Left lobe of liver (tissue), 2 donors: Measurements from ENCODE around the gene LMBRD1. TPM values are rescaled to one million over a fixed set of nuclear protein-coding genes. Genes with fewer than 3 reads are reported as not detected.
"Not testable (repeated sequence)": the region's sequence is repeated elsewhere in the genome, so short reads cannot be mapped to it uniquely, and the experiment has no call there.

Source experiments
- ATAC-seq: fragments of 200-7000 bp; cut with Tn5 transposase; one replicate; pipeline ENCODE4 v1.9.1; 2020; ENCODE audit warnings: mild to moderate bottlenecking, moderate library complexity
- DNase-seq: peaks from one replicate; pipeline ENCODE4 v3.0.0-alpha.2; 2020; ENCODE audit warnings: low spot score
- total RNA-seq: library from RNA; stranded (reverse); gene quantifications from one replicate; pipeline ENCODE4 v1.2.1, GENCODE V29; 2021
- donor health status: DM: no; HTN: no; CAD: no; lungs with moderate emphysema.
- donor health status: DM: no; HTN: yes; CAD: no.

The LMBRD1 gene
- total RNA-seq, 1 donor from 2014 or later, result 34.0 TPM

DNA sequence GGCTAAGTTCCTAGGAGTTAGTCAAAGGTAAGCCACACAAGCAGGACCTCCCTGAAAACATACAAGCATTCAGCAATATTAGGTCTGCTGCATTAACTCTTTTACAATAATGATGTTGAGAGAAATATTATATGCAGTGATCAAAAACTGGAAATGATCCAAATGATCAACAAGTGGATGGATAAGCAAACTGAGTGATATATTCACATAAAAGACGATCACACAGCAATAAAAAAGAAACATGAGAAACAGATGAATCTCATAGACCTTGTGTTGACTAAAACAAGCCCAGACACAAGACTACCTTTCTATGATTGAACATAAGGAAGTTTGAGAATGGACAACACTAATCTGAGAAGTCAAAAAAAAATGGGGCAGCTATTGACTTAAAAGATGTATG lies 39.9 kb downstream of the LMBRD1 start:
- no peak for ATAC-seq

DNA sequence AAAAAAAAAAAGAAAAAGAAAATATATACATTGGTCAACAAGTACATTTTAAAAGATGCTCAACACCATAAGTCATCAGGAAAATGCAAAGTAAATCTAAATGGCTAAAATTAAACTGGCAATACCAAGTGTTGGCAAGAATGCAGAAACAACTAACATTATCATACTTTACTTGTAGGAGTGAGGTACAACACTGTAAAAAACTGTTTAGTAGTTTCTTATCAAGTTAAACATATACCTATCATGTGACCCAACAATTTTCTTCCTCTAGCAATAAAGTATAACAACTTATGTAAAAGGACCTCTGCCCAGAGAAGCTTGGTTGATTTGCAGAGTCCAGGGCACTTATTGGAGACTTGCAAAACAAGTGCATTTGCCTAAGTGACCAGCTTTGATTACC lies 40.4 kb downstream of the LMBRD1 start:
- no peak for DNase-seq
- ATAC-seq, result no peak

More for the DNA sequence above, 39.9 kb downstream of the LMBRD1 start:
- DNase-seq, result no peak

DNA sequence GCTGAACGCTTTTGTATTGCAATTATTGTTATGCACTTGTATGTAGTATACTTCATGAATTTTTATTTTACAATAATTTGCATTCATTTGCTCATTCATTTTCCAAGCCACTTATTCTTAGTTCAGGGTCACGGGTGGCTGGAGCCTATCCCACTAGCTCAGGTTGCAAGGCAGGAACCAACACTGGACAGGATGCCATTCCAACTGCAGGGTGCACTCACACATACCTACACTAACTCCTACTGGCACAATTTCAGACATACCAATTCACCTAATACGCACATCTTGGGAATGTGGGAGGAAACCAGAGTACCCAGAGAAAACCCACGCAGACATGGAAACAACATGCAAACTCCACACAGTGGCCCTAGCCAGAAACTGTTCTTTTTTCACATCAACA lies 61.8 kb downstream of the LMBRD1 start:
- no peak for DNase-seq
- no peak for ATAC-seq

GRCh38 chr6:69732640-69733039 lies 64.2 kb downstream of the LMBRD1 start:
- no peak for DNase-seq
- ATAC-seq, result peak; percentile 49

DNA sequence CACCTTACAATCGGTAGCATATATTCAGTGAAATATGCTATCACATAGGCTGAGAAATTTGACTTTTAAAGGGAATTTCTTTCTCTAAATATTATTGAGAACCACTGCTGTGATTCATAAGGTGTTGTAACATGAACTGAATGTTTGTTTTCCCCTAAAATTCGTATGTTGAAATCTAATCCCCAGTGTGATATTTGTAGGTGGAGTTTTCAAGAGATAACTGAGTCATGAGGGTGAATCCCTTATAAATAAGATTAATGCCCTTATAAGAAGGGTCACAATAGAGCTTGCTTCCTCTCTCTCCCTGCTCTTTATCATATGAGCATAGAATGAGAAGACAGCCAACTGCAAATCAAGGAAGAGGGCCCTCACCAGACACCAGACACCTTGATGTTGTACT lies 64.8 kb downstream of the LMBRD1 start:
- ATAC-seq (peak; percentile 49), DNase-seq (no peak)

DNA sequence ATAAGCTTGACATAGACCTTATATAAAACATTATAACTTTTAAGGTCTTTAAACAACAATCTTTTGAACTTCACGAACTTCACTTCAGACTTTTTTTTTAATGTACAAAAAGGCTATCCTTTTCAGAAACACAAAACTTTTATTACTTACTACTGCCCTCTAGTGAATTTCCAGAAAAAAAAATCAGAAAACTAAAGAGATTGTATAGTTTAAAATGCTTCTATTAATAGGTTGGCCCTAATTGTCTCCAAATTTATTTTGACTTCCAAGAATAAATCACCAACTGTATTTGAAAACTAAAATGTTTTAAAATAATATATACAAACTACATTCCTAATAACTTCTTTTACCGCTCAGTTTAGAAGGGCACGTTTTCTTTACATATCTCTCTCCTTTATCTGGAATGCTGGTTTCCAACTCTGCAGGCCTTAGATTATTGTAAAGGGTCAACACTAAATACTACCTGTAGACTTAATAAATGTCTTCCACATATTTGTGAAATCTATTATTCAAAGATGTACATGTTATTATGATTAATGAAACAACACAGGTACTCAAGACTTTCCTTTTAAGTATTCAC lies 66.8 kb downstream of the LMBRD1 start:
- ATAC-seq, result no peak
- DNase-seq, result no peak

DNA sequence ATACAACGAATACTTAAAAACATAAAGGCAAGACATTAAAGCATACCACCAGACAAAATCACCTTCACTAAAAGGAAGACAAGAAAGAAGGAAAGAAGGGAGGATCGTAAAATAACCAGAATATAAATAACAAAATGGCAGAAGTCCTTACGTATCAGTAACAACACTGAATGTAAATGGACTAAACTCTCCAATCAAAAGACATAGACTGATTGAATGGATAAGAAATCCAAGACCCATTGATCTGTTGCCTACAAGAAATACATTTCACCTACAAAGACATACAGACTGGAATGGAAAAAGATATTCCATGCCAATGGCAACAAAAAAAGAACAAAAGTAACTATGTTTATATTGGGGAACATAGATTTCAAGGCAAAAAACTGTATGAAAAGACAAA lies 74.1 kb downstream of the LMBRD1 start:
- DNase-seq (no peak), ATAC-seq (no peak)

DNA sequence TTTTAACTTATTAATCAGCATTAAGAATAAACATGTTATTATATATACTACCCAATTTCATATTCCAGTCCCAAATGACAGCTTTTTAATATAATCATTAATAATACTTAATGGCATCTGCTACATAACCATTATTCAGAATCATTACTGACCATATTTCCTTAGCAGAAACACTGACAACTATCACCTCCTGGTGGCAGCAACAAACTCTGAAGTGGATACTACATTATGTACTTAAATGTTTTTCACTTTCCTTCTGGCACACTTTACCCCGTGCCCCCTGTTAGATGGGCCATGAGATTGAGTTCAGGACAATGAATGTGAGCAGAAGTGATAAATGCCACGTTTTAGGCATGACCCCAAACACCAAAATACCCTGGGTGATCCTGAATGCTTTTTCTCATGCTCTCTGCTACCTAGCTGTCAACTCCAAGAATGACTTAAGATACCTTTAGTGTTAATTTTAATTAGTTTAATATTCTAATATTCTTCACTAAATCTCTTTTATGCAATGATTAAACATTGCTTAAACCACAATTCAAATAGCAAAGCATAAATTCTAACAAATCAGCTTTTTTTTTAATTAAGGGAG lies 77.1 kb downstream of the LMBRD1 start:
- no peak for DNase-seq
- peak; percentile 65 for ATAC-seq

GRCh38 chr6:69706724-69707123 lies 90.1 kb downstream of the LMBRD1 start:
- ATAC-seq, result no peak
- no peak for DNase-seq

- DNase-seq, result no peak
- no peak for ATAC-seq
Observed at GRCh38 chr6:69705954-69706353, 90.9 kb downstream of the LMBRD1 start.

- ATAC-seq (no peak), DNase-seq (no peak)
Observed at GRCh38 chr6:69704916-69705315, 91.9 kb downstream of the LMBRD1 start.

GRCh38 chr6:69699655-69700054 lies 97.2 kb downstream of the LMBRD1 start:
- DNase-seq (no peak), ATAC-seq (no peak)

DNA sequence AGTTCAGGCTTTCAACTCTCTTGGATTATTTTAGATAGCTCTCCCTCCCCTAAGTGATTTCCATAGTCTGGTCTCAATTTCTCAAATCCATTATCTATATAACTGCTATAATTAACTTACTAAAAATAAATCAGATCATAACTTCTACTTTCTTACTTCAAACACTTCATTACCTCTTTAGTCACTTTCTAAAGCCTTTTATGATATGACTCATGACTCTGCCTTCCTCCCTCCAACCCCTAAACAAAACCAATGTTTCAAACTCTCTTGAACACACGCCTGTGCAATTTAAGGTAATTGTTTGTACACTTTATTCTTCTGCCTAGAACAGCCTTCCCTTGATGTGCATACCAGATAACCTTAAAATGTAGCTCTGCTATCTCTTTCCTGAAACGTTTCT lies 100.5 kb downstream of the LMBRD1 start:
- no peak for DNase-seq

DNA sequence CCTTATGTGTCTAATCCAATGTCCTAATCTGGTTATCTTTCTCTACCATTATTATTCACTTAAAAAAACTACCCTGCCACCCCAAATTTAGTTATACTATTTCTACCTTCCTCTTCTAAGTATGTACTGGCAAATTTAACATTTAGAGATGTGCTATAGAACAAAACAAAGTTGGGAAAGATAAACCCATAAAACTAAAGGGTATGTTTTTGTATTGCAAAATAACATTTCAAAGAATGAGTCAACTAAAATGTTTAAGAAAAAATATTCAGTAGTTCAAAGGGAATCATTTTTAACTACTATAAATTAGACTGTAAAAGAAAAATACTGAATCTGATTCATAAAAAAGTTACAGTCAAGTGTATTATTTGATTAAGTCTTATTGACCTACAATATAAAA lies 103.0 kb downstream of the LMBRD1 start:
- DNase-seq (no peak), ATAC-seq (no peak)

More for the DNA sequence above, 100.5 kb downstream of the LMBRD1 start:
- ATAC-seq, result no peak

DNA sequence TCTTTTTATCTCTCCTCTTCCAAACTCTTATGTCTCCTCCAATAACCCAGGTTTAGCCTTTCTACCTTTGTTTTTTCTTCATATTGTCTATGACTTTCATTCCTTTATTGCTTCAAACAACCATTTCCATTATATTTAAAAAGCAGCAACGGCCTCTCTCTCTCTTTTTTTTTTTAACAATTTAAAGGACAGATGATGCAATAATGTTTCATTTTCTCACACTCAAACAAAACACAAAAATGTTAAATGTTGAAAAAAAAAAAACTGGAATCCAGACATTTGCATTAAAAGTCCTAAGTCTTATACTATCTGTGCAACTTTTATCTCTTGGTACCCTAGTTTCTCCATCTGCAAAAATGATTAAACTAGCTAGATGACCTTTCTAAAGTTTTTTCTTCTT lies 105.8 kb downstream of the LMBRD1 start:
- ATAC-seq (no peak), DNase-seq (no peak)

GRCh38 chr6:69680302-69680701 lies 116.5 kb downstream of the LMBRD1 start:
- no peak for ATAC-seq
- no peak for DNase-seq

- DNase-seq, result no peak
- no peak for ATAC-seq
Observed at GRCh38 chr6:69673298-69673697, 123.5 kb downstream of the LMBRD1 start.

DNA sequence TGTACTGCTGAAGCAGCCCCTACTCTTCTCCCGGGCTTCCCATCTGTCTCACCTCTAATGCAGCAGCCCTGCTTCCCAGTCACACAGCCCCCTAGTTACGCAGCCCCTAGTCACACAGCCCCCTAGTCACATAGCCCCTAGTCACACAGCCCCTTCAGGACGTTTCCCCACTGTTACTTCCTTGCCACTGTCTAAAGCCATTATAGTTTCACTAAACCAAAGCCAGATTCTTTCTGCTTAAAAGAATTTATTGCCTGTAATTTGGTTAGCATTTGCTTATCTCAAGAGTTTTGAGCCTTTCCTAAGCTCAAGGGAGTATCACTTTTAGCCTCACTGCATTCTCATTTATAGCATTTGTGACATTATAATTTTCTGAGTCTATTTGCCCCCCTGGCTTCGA lies 127.9 kb downstream of the LMBRD1 start:
- ATAC-seq (no peak), DNase-seq (no peak)

DNA sequence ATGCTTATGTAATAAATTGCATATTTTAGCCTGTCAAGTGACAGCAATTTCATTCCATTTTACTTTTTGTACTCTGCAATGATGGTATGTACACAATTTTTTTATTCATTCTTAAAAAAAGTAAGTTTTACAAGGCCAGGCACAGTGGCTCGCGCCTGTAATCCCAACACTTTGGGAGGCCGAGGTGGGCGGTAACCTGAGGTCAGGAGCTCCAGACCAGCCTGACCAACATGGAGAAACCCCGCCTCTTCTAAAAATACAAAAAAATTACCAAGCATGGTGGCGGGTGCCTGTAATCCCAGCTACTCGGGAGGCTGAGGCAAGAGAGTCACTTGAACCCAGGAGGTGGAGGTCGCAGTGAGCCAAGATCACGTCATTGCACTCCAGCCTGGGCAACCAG lies 130.0 kb downstream of the LMBRD1 start:
- not testable (repeated sequence) for DNase-seq, ATAC-seq

DNA sequence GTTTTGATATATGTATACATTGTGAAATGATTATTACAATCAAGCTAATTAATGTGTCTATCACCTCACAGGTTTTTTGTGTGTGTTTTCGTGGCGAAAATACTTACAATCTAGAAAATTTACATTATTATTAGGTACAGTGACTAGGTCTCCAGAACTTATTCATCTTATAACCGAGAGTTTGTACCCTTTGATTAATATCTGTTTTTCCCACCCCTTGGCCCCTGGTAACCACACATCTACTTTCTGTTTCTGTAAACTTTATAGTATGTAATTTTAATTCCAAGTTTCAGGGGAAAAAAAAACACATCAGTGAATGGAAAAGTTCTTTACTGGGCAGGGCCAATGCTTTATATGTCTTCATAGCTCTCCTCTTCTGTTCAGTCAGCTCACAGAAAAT lies 131.4 kb downstream of the LMBRD1 start:
- ATAC-seq (no peak), DNase-seq (no peak)

DNA sequence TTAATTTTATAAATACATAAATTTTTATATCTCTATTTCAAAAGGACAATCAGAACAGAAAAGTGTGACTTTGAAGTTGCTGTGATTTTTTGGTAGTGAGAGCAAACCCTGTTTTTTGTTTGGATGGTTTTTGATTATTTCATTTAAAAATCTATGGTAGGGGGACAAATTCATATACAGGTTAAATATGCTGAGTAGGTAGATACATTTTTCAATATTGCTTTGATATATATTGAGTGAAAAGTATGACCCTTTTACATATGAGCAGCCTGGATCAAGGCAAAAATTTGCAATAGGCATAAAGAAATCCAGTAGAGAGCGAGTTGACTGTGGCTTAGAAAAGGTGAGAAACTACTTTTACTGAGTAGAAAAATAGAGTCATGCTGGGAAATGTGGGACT lies 132.3 kb downstream of the LMBRD1 start:
- DNase-seq, result no peak
- ATAC-seq, result no peak

DNA sequence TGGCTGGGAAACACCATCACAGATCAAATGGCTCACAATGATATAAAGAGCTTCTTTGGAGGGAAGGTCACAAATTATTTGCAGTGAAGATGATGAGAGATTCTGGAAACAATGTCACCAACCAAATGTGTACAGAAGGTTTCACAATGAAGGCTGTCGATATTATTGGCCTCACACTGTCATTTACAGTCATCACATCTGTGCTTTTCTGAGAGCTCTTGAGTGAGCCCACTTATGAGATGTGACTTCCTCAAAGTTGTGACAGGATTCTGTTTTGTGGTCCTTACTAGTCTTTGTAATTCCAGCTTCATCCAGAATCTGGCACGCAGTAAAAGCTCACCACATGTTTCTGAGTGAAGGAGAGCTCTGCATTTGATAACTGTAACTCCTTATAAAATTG lies 133.6 kb downstream of the LMBRD1 start:
- DNase-seq (no peak), ATAC-seq (no peak)

GRCh38 chr6:69650703-69651102 lies 146.1 kb downstream of the LMBRD1 start:
- no peak for DNase-seq
- ATAC-seq, result no peak
